Raji (cell line): Measurements from ENCODE around the gene IYD.

Experiments
- POLR2A ChIP-seq: IDR thresholded peaks from 2 replicates; pipeline ENCODE4 v1.6.1; 2011; ENCODE audit warnings: low read depth, low read length, control low read depth; ENCODE audit not compliant: insufficient read depth

IYD gene

DNA sequence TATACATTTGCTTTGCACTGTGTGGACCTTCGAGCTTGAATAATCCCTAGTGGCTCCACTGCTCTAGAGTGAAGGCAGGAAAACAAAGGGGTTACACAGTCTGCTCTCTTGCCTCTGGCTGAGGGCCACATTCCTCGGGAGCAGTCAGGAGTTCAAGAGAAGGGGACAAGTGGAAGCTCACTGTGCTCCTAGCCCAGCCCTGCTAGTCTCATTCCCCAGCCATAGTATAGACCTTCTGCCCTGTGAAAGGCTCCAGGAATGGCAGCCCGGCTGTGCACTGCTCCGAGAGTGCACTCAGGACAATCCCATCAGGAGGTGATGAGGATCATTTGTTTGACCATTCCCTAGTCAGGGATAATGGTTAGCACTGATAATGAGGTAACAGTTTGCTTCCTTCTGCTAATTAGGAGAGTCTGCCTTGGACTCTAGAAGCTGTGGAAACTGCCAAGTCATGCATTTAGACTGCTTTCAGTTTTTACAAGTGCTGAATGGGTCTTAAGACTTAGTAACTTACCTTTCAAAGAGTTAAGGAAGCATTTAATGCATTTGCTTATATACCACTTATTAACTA is 8.5 kb downstream of the IYD start:
- TF ChIP-seq POLR2A = no peak

DNA sequence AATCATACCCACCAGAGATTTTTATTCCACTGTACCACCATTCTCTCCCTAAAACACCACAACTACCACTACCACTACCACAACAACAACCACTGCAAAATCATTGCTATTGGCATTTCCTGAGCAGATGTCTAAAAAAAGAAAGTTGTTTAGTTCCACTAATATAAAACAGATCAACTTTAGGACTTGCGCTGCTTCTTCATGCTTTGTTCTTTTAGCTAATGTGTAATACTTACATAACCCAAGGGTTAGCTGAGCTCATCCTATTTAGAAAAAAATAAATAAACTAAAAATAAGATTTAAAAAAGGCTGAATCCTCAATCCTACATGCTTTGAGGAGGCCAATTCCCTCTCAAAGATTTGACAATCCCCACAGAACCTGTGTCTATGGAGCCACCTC is 11.4 kb downstream of the IYD start:
- no peak for TF ChIP-seq POLR2A

DNA sequence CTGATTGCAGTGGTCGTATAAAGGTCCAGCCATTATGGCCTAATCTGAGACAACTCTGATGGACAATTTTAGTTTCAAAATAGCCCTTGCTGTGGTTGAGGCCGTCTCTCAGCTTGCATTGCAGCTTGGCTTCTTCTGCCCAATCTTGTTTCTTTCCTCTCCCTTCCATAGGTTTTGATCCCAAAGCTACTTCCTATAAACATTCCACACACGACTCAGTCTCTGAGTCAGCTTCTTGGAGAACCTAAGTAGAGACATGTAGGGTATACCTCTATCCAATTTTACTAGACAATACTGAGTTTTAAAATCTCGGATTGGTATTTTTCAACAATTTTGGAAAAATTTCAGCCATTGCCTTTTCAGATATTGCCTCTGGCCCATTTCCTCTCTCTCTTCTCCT is 13.4 kb downstream of the IYD start:
- TF ChIP-seq POLR2A = no peak

DNA sequence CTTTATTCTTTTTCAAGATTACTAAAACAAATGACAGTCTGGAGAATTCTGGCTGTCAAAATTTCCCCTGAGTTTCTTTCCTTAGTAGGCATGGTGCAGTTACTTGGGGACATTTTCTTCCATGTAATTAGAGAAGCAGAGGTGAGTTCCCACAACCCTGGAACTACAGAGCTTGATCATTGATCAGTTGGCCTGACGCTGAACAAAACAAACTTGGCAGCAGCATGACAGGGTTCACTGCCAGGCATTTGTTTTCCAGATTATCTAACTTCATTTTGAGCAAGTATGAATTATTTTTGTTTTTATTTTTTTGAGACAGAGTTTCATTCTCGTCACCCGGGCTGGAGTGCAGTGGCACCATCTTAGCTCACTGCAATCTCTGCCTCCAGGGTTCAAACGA is 22.6 kb downstream of the IYD start:
- TF ChIP-seq POLR2A = no peak

DNA sequence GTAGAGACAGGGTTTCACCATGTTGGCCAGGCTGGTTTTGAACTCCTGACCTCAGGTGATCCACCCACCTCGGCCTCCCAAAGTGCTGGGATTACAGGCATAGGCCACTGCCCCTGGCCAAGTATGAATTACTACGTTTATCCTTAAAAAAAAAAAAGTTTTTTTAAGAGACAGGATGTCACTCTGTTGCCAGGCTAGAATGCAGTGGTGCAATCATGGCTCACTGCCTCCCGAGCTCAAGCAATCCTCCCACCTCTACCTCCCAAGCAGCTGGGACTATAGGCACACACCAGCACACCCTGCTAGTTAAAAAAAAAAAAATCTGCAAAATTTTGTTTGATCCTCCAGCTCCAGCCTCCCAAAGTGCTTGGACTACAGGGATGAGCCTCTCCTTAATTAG is 23.1 kb downstream of the IYD start:
- no peak for TF ChIP-seq POLR2A

DNA sequence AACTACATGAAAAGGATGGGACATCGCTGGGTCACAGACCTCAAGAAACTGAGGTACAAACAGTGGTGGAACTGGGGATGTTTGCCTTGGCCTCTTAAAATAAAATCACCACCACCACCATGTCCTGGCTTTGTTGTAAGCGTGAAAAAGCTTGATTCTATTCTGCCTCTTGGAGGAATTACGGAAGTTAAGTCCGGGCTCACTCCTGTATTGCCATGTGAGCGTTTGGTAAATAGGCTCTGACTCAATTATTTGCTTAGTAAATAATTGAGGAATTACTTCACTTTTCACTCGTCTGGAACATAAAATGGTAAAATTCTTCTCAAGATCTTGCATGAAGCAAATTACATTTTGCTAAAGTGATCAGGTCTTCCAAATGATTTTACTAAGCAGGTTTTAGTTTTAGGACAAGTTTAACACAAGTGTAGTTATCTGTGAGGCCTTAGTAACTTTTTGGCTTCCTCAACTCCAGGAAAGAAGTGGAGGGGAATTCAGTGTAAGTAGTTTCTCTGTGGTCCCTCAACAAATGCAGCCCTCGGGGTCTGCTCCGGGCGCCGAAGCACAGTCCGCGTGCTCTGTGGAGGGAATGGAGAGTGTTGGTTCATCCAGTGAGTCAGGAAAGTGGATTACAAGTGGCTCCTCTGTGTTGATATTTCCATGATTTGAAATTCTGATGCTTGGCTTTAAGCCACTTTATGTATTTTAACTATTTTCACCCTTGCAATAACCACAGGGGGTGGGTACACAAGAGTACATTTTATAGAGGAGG is 23.8 kb downstream of the IYD start:
- TF ChIP-seq POLR2A = no peak

DNA sequence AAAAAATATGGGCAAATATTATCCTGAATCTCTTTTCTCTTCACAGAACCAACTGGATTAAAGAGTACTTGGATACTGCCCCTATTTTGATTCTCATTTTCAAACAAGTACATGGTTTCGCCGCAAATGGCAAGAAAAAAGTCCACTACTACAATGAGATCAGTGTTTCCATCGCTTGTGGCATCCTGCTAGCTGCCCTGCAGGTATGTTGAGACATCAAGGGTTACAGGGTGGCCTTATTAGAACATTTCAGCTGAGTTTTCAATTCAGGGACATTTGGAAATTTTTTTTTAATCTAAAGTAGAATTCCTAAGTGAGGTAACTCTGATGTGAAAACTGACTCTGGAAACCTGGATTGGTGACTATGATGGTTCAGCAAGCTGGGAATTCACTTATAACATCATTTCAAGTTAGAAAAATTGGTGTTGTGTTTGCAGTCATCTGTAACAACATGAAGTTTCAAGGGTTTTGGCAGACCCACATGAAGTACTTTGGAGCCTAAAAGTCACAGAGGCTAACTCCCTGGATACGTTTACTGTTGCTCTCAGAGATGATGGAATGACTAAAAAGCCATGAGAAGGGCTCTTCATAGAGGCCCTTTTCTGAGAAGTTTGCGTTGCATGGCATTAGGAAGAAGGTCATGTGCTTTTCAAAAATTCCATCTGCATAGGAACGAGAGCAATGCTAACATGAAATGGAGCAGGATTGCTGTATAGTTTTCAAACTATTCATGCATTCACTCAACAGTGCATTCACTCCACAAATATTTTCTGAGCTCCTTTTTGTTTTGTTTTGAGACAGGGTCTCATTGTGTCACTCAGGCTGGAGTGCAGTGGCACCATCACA is 25.5 kb downstream of the IYD start:
- TF ChIP-seq POLR2A = no peak

DNA sequence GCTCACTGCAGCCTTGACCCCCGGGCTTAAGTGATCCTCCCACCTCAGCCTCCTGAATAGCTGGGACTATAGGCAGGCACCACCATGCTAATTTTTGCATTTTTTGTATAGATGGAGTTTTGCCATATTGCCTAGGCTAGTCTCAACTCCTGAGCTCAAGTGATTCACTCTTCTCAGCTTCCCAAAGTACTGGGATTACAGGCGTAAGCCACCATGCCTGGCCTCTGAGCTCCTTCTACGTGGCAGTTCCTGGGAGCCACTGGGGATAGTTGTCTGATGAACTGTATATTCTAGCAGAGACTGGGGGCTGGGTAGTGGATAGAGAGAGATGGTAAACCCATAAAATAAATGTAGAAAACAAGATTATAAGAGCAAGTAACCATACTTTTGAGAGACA is 26.1 kb downstream of the IYD start:
- TF ChIP-seq POLR2A = no peak

DNA sequence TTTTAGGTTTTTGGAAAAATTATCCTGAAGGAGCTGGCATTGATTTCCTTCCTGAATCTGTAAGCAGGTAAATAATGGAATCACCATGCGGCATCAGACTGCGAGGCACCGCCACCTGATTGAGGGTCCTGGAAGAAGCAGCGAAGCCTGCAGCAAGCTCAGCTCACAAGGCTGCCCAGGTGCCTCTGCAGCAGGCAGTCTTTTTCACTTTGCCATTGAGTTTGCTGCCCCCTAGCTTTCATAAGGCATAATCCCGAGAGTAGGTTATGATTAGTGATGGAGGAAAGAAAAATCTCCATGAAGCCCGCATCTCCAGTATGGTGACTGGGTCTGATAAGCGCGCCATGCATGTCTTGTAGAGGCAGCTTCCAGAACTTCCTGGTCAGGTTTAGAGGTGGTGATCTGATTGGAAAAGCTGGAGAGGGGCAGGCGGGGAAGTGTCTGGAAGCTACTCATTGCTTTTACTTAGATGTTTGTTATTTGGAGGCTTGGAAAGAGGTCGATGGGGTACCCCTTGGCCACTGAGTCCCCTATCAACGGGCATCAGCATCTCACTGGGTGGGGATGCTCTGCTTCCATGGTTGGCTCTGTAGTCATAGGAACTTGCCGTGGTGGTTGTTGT is 26.7 kb downstream of the IYD start:
- TF ChIP-seq POLR2A = no peak

DNA sequence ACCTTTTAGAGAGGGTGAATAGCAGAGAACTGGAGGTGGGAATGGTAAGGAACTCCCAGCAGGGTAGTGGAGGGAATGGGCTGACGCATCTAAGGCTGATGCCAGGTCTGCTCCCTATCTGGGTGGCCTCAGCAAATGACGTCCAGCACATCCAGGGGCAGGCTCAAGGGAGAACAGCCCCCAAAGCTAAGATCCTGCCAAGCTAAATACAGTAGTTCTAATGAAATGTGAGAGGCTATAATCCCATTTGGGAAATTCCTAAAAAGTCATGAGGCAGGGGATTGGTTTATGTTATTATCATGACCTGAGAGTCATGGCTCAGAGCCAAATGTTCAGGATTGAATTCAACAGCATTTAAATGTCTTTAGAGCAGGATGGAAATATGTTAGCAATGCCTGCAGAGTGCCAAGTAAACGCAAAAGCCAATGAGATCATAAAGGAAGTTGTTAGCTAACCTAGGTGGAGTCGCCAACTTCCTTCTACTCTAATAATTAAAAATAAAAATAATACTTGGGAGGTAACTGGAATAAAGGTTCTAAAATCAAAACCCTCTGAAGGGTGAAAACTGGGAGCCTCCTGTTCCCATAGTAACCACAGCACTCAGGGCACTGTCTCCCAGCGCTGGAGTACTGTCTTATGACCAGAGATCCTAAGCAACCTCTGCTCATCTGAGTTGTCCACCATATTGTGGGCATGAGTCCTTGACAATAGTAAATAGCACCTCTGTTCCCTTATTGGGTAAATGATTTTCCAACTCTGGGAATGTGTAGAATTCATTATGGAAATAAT is 34.8 kb downstream of the IYD start:
- TF ChIP-seq POLR2A = no peak

DNA sequence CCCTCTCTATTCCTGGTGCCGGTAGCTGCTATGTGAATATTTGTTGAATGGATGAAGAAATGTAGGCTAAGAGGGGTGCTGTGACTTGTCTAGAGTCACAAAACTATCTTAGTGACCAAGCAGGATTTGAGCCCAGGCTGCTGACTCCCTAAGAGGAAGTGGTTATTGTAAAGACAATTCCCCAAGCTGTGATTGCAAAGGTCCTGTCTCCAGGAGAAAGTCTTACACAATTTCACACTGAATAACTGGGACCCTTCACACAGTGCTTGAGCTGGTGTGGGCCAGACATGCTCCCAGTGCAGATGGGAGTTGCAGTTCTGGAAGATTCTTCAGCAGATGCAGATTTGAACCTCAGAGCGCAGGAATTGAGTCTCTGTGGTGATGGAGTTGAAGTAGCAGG is 38.1 kb downstream of the IYD start:
- TF ChIP-seq POLR2A = no peak

DNA sequence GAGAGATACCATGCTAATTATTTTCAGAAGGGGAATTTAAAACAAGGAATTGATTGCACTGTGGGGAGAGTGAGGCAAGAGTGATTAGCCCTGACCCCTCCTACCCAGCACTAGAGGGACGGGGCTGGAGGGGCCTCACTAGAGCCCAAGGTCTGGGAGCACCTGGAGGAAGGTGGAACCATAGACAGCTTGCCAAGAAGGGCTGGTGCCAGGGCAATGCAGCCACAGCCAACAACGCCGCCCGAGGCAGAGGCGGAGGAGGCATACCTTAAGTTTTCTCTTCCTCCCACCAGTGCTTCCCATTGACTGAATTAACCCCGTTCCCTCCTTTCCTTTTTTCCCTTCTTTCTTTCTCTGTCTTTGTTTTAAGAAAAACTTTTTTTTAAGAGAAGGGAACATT is 40.0 kb downstream of the IYD start:
- no peak for TF ChIP-seq POLR2A

DNA sequence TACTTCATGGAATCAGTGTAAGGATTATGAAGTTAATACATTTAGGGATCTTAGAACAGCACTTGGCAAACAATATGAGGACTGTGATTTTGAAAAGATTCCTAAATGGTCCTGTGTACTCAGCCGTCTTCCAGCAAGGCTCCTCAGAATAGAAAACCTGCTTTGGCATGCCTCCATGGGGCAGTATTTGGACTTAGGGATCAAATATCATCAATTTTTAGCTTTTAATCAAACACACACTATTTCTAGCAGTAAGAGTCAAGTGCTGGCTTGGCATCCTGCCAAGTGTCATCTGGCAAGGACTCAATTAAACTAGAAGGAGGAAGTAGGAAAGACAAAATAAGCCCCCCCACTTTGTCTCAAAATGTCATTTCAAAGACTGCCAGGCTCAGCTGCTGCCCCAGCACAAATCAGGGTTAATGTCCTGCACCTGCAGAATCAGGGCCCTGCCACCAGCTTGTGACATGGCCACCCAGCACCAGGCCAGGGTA is 40.8 kb downstream of the IYD start:
- no peak for TF ChIP-seq POLR2A

DNA sequence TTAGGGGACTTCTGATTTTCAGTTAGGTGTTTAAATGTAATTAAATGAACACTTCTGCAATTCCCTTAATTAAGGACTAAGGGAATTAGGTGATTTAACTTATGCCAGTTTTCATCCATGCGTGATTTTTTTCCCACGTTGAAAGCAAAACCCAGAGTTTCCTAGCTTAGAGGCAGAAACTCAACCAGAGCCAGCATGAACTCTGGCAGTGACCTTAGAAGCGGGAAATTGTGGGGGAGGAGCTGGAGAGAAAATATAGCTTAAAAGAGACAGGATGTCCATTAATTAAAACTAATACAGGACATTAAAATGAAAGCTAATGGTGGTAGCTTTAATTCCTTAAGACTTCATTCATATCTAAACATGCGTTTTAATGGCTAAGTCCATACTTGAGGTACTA is 41.6 kb downstream of the IYD start:
- TF ChIP-seq POLR2A = no peak

DNA sequence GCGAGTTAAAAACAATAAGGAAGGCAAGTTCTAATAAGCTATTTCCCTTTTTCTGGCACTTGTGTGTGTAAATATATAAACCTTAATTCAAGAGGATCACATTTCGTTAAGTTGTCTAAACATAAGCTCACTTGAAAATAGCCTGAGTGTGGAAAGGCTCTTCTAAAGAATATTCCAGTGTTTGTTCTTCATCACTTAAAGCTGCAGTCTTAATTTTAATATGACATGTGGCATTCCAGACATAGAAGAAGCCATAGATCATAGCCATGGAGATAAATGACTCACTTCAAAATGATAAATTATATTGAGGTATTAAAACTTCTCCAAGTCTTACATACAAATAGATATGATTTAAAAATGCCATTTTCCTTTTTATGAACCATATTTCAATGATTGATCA is 42.1 kb downstream of the IYD start:
- TF ChIP-seq POLR2A = no peak
